Measurements from ENCODE around the gene KIF6.
"Not testable (repeated sequence)": the region's sequence is repeated elsewhere in the genome, so short reads cannot be mapped to it uniquely, and the experiment has no call there.

The KIF6 gene

GRCh38 chr6:39540454-39540853, 184.8 kb downstream of the KIF6 start:
- H3K36me3 Mint-ChIP-seq (ENCODE audit: low read depth) = no peaks in the 10 kb centered on the region
- no peaks in the 10 kb centered on the region for H3K4me1 Mint-ChIP-seq (ENCODE audit: low read depth)
- no peak overlapping the region for H3K27ac Mint-ChIP-seq
- H3K27me3 Mint-ChIP-seq = peaks cover 5% of the 10 kb centered on the region
- H3K4me3 Mint-ChIP-seq = no peak overlapping the region
- H3K9me3 Mint-ChIP-seq = no peaks in the 10 kb centered on the region

GRCh38 chr6:39530201-39530759, 194.9 kb downstream of the KIF6 start:
- Mint-ChIP-seq H3K36me3 (ENCODE audit: low read depth) (no peaks in the 10 kb centered on the region), H3K4me3 (peak overlapping the region; percentile 3), H3K27ac (peak overlapping the region; percentile 69), H3K9me3 (peaks cover 7% of the 10 kb centered on the region), H3K4me1 (ENCODE audit: low read depth) (no peaks in the 10 kb centered on the region), H3K27me3 (peaks cover 35% of the 10 kb centered on the region)

- Mint-ChIP-seq H3K9me3 (peaks cover 7% of the 10 kb centered on the region), H3K27ac (no peak overlapping the region), H3K4me1 (ENCODE audit: low read depth) (no peaks in the 10 kb centered on the region), H3K36me3 (ENCODE audit: low read depth) (no peaks in the 10 kb centered on the region), H3K27me3 (peaks cover 35% of the 10 kb centered on the region), H3K4me3 (no peak overlapping the region)
Measured at GRCh38 chr6:39527792-39528564, 197.2 kb downstream of the KIF6 start.

GRCh38 chr6:39524007-39524406, 201.2 kb downstream of the KIF6 start:
- Mint-ChIP-seq H3K27ac (no peak overlapping the region), H3K36me3 (ENCODE audit: low read depth) (no peaks in the 10 kb centered on the region), H3K27me3 (peaks cover 23% of the 10 kb centered on the region), H3K4me3 (no peak overlapping the region), H3K4me1 (ENCODE audit: low read depth) (no peaks in the 10 kb centered on the region), H3K9me3 (no peaks in the 10 kb centered on the region)

- H3K9me3 Mint-ChIP-seq = no peaks in the 10 kb centered on the region
- no peak overlapping the region for H3K4me3 Mint-ChIP-seq
- H3K27me3 Mint-ChIP-seq = peaks cover 27% of the 10 kb centered on the region
- no peaks in the 10 kb centered on the region for H3K4me1 Mint-ChIP-seq (ENCODE audit: low read depth)
- no peak overlapping the region for H3K27ac Mint-ChIP-seq
- H3K36me3 Mint-ChIP-seq (ENCODE audit: low read depth) = no peaks in the 10 kb centered on the region
Measured at GRCh38 chr6:39521958-39522357, 203.2 kb downstream of the KIF6 start.

GRCh38 chr6:39520916-39521315, 204.3 kb downstream of the KIF6 start:
- no peaks in the 10 kb centered on the region for H3K36me3 Mint-ChIP-seq (ENCODE audit: low read depth)
- H3K27me3 Mint-ChIP-seq = peaks cover 23% of the 10 kb centered on the region
- no peaks in the 10 kb centered on the region for H3K4me1 Mint-ChIP-seq (ENCODE audit: low read depth)
- H3K4me3 Mint-ChIP-seq = no peak overlapping the region
- no peaks in the 10 kb centered on the region for H3K9me3 Mint-ChIP-seq
- H3K27ac Mint-ChIP-seq = no peak overlapping the region

- Mint-ChIP-seq H3K27me3 (peaks cover 24% of the 10 kb centered on the region), H3K9me3 (no peaks in the 10 kb centered on the region), H3K4me1 (ENCODE audit: low read depth) (no peaks in the 10 kb centered on the region), H3K4me3 (no peak overlapping the region), H3K27ac (no peak overlapping the region), H3K36me3 (ENCODE audit: low read depth) (no peaks in the 10 kb centered on the region)
Measured at GRCh38 chr6:39520411-39520810, 204.8 kb downstream of the KIF6 start.

GRCh38 chr6:39518221-39518620, 207.0 kb downstream of the KIF6 start:
- Mint-ChIP-seq H3K27me3 (peaks cover 29% of the 10 kb centered on the region), H3K9me3 (no peaks in the 10 kb centered on the region), H3K4me1 (ENCODE audit: low read depth) (no peaks in the 10 kb centered on the region), H3K36me3 (ENCODE audit: low read depth) (no peaks in the 10 kb centered on the region), H3K27ac (no peak overlapping the region), H3K4me3 (no peak overlapping the region)

GRCh38 chr6:39517756-39518155, 207.5 kb downstream of the KIF6 start:
- H3K27me3 Mint-ChIP-seq = peaks cover 29% of the 10 kb centered on the region
- no peak overlapping the region for H3K27ac Mint-ChIP-seq
- no peaks in the 10 kb centered on the region for H3K36me3 Mint-ChIP-seq (ENCODE audit: low read depth)
- no peaks in the 10 kb centered on the region for H3K4me1 Mint-ChIP-seq (ENCODE audit: low read depth)
- H3K4me3 Mint-ChIP-seq = no peak overlapping the region
- H3K9me3 Mint-ChIP-seq = no peaks in the 10 kb centered on the region

- H3K27me3 Mint-ChIP-seq = peaks cover 29% of the 10 kb centered on the region
- no peaks in the 10 kb centered on the region for H3K9me3 Mint-ChIP-seq
- H3K4me3 Mint-ChIP-seq = no peak overlapping the region
- H3K4me1 Mint-ChIP-seq (ENCODE audit: low read depth) = no peaks in the 10 kb centered on the region
- H3K36me3 Mint-ChIP-seq (ENCODE audit: low read depth) = no peaks in the 10 kb centered on the region
- H3K27ac Mint-ChIP-seq = no peak overlapping the region
Measured at GRCh38 chr6:39516471-39516870, 208.7 kb downstream of the KIF6 start.

- no peaks in the 10 kb centered on the region for H3K36me3 Mint-ChIP-seq (ENCODE audit: low read depth)
- no peaks in the 10 kb centered on the region for H3K4me1 Mint-ChIP-seq (ENCODE audit: low read depth)
- no peak overlapping the region for H3K4me3 Mint-ChIP-seq
- H3K9me3 Mint-ChIP-seq = no peaks in the 10 kb centered on the region
- peaks cover 29% of the 10 kb centered on the region for H3K27me3 Mint-ChIP-seq
- no peak overlapping the region for H3K27ac Mint-ChIP-seq
Measured at GRCh38 chr6:39515471-39515870, 209.7 kb downstream of the KIF6 start.

- Mint-ChIP-seq H3K36me3 (ENCODE audit: low read depth) (no peaks in the 10 kb centered on the region), H3K4me3 (no peak overlapping the region), H3K27ac (no peak overlapping the region), H3K9me3 (no peaks in the 10 kb centered on the region), H3K4me1 (ENCODE audit: low read depth) (no peaks in the 10 kb centered on the region), H3K27me3 (peaks cover 29% of the 10 kb centered on the region)
Measured at GRCh38 chr6:39515006-39515405, 210.2 kb downstream of the KIF6 start.

- not testable (repeated sequence) for H3K27ac Mint-ChIP-seq; H3K27me3 Mint-ChIP-seq; H3K4me3 Mint-ChIP-seq; H3K4me1 Mint-ChIP-seq (ENCODE audit: low read depth); H3K36me3 Mint-ChIP-seq (ENCODE audit: low read depth); H3K9me3 Mint-ChIP-seq
Measured at GRCh38 chr6:39509831-39510230, 215.4 kb downstream of the KIF6 start.

GRCh38 chr6:39508515-39508914, 216.7 kb downstream of the KIF6 start:
- Mint-ChIP-seq H3K27ac (no peak overlapping the region), H3K36me3 (ENCODE audit: low read depth) (no peaks in the 10 kb centered on the region), H3K27me3 (peaks cover 9% of the 10 kb centered on the region), H3K9me3 (peaks cover 4% of the 10 kb centered on the region), H3K4me3 (no peak overlapping the region), H3K4me1 (ENCODE audit: low read depth) (no peaks in the 10 kb centered on the region)

- peaks cover 4% of the 10 kb centered on the region for H3K9me3 Mint-ChIP-seq
- no peak overlapping the region for H3K27ac Mint-ChIP-seq
- H3K27me3 Mint-ChIP-seq = peaks cover 17% of the 10 kb centered on the region
- no peaks in the 10 kb centered on the region for H3K36me3 Mint-ChIP-seq (ENCODE audit: low read depth)
- H3K4me1 Mint-ChIP-seq (ENCODE audit: low read depth) = no peaks in the 10 kb centered on the region
- no peak overlapping the region for H3K4me3 Mint-ChIP-seq
Measured at GRCh38 chr6:39507331-39507998, 217.7 kb downstream of the KIF6 start.
